NCI-H1417 treated with DMSO at 0.1 percent for 48 hours (cell line): ENCODE measurements around the gene TFF3.
"Not testable (repeated sequence)": the region's sequence is repeated elsewhere in the genome, so short reads cannot be mapped to it uniquely, and the experiment has no call there.

Experiments used
- DNase-seq: peaks from one replicate; lab custom pipeline; 2025; lab: John Stamatoyannopoulos, UW

TFF3 gene

GRCh38 chr21:42304556-42305454 lies 10.4 kb downstream of the TFF3 start:
- no peak for DNase-seq

DNA sequence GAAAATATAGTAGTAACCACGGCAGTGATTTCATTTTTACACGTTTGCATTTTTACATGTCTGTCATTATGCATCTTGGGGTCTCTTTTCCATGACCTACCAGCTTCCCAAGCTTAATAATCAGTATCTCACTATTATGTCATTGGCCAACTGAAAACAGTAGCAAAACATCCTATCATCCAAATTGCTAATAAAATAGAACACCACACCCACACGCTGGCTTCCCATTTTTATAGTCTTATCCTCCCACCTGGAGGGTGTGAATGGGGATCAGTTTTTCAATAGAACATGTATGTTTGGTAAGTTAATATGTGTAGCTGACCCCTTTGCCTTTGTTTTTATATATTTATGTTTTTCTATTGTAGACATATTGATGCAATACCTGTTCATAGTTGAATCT lies 11.8 kb downstream of the TFF3 start:
- DNase-seq, result no peak

DNA sequence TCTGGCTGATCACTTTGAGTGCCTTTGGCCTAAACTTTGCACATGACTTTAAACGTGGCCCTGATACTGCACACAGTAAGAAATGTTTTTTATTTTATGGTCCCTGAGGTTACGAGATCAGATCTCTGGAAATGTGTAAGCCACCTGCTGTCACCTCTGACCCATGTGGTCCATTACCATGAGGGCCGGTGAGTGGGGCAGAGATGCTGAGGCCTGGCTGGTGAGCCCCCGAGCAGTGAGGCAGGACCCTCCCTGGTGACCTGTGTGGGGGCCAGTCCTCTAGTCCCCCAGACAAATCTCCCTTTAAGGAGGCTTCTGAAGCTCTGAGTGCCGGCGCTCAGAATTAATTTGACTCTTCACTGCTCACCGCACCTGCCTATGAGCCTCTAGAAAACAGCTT lies 12.4 kb downstream of the TFF3 start:
- DNase-seq, result no peak

GRCh38 chr21:42302076-42302650 lies 13.0 kb downstream of the TFF3 start:
- DNase-seq, result no peak

GRCh38 chr21:42301371-42302075 lies 13.7 kb downstream of the TFF3 start:
- no peak for DNase-seq

DNA sequence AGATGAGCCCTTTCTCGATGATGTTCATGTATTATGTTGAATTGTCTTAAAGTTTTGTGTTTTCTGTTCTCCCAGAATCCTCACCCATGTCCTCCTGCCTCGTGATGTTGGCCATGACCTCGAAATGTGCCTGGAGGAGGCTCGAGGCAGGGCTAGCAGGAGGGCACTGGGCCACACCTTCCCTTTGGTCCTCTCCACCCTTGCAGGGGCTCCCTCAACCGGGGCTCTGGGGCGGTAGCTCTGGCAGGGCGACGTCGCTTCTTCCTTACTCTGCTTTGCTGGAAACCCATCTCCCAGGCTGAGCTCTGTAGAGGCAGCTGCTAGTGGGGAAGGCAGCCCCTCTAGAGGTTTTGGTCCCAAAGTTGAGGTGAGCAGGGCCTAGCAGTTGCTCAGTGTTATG lies 14.3 kb downstream of the TFF3 start:
- DNase-seq, result no peak

- no peak for DNase-seq
These were observed 15.1 kb downstream of the TFF3 start for GRCh38 chr21:42300045-42300583.

- no peak for DNase-seq
These were observed 15.7 kb downstream of the TFF3 start for GRCh38 chr21:42299324-42300044.

DNA sequence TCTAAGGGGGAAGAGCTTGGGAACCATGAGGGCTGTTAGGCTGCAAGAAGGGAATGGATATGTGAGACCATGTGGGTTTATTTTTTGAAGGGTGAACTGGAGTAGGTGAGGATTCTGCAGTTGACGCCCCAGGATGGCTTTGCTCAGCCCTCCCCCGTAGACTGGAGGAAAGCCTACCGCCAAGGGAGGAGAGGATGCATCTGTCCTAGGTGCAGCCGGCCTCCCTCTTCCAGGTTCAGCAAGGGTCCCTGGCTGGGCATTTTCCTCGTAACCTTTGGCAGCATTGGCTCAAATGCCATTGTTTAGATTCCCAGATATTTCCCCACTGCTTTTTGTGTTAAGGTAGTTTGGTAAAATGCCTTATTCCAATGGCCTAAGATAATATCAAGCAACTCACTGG lies 16.6 kb downstream of the TFF3 start:
- DNase-seq, result no peak

- DNase-seq, result no peak
These were observed 17.0 kb downstream of the TFF3 start for GRCh38 chr21:42298237-42298636.

DNA sequence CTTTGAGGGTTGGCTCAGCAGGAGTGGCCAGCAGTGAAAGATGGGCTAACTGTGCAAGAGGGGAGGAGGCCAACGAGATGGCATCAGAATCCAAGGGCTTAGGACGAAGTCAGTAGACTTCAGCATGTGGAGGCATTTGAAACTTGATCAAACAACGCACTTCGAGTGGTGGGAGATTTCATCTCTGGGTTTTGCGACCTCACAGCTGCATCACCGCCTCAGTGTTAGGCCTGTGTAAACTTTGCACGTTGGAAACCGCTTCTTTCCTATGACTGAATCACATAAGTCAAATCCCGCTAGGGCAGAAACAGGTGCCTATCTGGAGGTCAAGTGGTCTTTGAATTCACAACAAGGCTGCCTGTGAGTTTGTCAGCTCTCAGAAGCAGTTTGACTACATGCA lies 17.8 kb downstream of the TFF3 start:
- no peak for DNase-seq

- no peak for DNase-seq
These were observed 18.7 kb downstream of the TFF3 start for GRCh38 chr21:42296501-42296900.

DNA sequence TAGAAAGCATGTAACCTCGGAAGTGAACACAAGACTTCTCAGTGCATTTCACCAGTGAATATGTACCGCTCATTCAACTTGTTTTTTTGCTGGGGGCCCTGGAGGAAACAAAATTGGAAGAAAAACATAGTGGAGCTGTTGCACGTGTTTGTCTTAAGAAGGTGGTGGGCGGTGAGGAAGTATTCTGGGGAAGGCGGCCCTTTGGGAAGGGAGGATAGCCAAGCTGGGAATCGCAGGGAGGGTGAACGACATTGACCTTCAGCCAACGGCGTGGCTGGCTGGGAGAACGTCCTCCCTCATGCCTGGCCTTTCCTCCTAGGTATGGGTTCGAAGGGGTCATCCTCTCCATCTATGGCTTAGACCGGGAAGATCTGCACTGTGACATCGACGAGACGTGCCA lies 19.4 kb downstream of the TFF3 start:
- no peak for DNase-seq

- DNase-seq, result no peak
These were observed 20.8 kb downstream of the TFF3 start for GRCh38 chr21:42294273-42294880.

- no peak for DNase-seq
These were observed 21.4 kb downstream of the TFF3 start for GRCh38 chr21:42293649-42294272.

- DNase-seq, result not testable (repeated sequence)
These were observed 22.6 kb downstream of the TFF3 start for GRCh38 chr21:42292563-42293142.

GRCh38 chr21:42291751-42292562 lies 23.3 kb downstream of the TFF3 start:
- no peak for DNase-seq

- DNase-seq, result no peak
These were observed 24.0 kb downstream of the TFF3 start for GRCh38 chr21:42291003-42291750.

- no peak for DNase-seq
These were observed 24.7 kb downstream of the TFF3 start for GRCh38 chr21:42290505-42290904.
